ENCODE results near the gene CEP128.

DNA sequence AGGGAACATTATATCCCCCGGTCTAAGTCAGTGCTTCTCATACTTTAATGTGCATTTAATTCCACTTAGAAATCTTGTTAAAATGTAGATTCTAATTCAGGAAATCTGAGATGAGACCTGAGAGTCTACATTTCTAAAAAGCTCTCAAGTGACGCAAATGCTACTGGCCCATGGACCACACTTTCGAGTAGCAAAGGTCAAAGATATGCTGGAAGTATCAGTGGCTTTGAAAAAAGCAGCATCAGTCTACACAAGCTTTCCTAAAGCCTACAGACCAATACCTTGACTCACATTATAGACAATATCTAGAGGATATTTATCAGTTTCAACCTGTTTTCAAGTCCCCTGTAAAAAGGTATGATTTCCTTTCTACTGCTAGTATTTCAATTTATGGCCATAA, 248.6 kb downstream of the CEP128 start:
- TF ChIP-seq, protein P1, sequence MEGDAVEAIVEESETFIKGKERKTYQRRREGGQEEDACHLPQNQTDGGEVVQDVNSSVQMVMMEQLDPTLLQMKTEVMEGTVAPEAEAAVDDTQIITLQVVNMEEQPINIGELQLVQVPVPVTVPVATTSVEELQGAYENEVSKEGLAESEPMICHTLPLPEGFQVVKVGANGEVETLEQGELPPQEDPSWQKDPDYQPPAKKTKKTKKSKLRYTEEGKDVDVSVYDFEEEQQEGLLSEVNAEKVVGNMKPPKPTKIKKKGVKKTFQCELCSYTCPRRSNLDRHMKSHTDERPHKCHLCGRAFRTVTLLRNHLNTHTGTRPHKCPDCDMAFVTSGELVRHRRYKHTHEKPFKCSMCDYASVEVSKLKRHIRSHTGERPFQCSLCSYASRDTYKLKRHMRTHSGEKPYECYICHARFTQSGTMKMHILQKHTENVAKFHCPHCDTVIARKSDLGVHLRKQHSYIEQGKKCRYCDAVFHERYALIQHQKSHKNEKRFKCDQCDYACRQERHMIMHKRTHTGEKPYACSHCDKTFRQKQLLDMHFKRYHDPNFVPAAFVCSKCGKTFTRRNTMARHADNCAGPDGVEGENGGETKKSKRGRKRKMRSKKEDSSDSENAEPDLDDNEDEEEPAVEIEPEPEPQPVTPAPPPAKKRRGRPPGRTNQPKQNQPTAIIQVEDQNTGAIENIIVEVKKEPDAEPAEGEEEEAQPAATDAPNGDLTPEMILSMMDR (optimal IDR thresholded peaks at IDR 0.05 in 1 of 3, IDR thresholded peaks at IDR 0.05 in 1 of 3, conservative IDR thresholded peaks at IDR 0.05 in 1 of 3; ENCODE audit: extremely low read depth in 1 of 3, insufficient read depth in 2 of 3, low read length in 3 of 3): no peak
- no peak for TF ChIP-seq EZH2 (IDR thresholded peaks at IDR 0.05; ENCODE audit: low read length)
